Spleen (tissue), 13 donors: ENCODE results near the gene RBMY1B. TPM values are rescaled to one million over a fixed set of nuclear protein-coding genes. Genes with fewer than 3 reads are reported as not detected.
"Not testable (repeated sequence)": the region's sequence is repeated elsewhere in the genome, so short reads cannot be mapped to it uniquely, and the experiment has no call there.

Experiments
- DNase-seq: peaks from one replicate; pipeline ENCODE4 v3.0.0-alpha.2; 2020
- H3K27ac ChIP-seq, 8 donors: fragments of 200-600 bp; sonication (generic) in 7 of 8; 1 replicate in 4 of 8; 2 replicates in 4 of 8; pipeline versions ENCODE4 v1.5.0 to v1.8.0; 2016 to 2021; ENCODE audit warnings: inconsistent platforms in 4 of 8, mild to moderate bottlenecking in 4 of 8, moderate library complexity in 1 of 8
- H3K27me3 ChIP-seq, 7 donors: fragments of 200-600 bp; sonication (generic) in 6 of 7; replicated peaks in 1 of 7; 1 replicate in 4 of 7; 2 replicates in 3 of 7; pipeline versions ENCODE4 v1.5.0 to v1.8.0; 2016 to 2021; ENCODE audit warnings: inconsistent platforms in 3 of 7, mild to moderate bottlenecking in 1 of 7
- H3K36me3 ChIP-seq, 6 donors: fragments of 200-600 bp; sonication (generic) in 5 of 6; 1 replicate in 4 of 6; 2 replicates in 2 of 6; pipeline versions ENCODE4 v1.5.0 to v1.8.0; 2016 to 2021; ENCODE audit warnings: inconsistent platforms in 2 of 6
- H3K4me1 ChIP-seq, 6 donors: fragments of 200-600 bp; sonication (generic) in 5 of 6; 1 replicate in 3 of 6; 2 replicates in 3 of 6; pipeline versions ENCODE4 v1.5.0 to v1.8.0; 2016 to 2021; ENCODE audit warnings: inconsistent platforms in 3 of 6
- H3K4me3 ChIP-seq, 8 donors: fragments of 200-600 bp; sonication (generic) in 7 of 8; 1 replicate in 4 of 8; 2 replicates in 4 of 8; pipeline versions ENCODE4 v1.5.0 to v1.8.0; 2016 to 2021; ENCODE audit warnings: inconsistent platforms in 4 of 8, mild to moderate bottlenecking in 4 of 8, moderate library complexity in 2 of 8
- H3K9me3 ChIP-seq, 8 donors: fragments of 200-600 bp; sonication (generic) in 7 of 8; 1 replicate in 4 of 8; 2 replicates in 4 of 8; pipeline versions ENCODE4 v1.5.0 to v1.8.0; 2016 to 2021; ENCODE audit warnings: inconsistent platforms in 4 of 8
- POLR2A ChIP-seq, 3 donors: fragments of 450-650 bp; IDR thresholded peaks; one replicate each; pipeline ENCODE4 v1.5.1; 2017; ENCODE audit warnings: antibody characterized with exemption in 3 of 3, mild to moderate bottlenecking in 1 of 3
- POLR2AphosphoS5 ChIP-seq, 3 donors: sonication (generic); formaldehyde crosslinking; IDR thresholded peaks; one replicate each; pipeline ENCODE4 v1.5.1; 2017; ENCODE audit warnings: antibody characterized with exemption in 3 of 3
- WGBS, 5 donors: extraction: QIAGEN DNeasy Blood & Tissue Kit in 3 of 5; methylation state at CpG; one replicate each; pipeline versions ENCODE4 v1.1.5 to v1.1.7; 2013 to 2018; 5-methylcytosine and 5-hydroxymethylcytosine counted together
- intact Hi-C: fragments of 100-400 bp; cut with DNase I; formaldehyde crosslinking; loops from one replicate; pipeline ENCODE4 v1.15.0; 2023; ENCODE audit warnings: low total_unique reads
- long read RNA-seq, 2 donors: transcript quantifications; one replicate each; lab custom pipeline, GENCODE V29; 2026
- polyA plus RNA-seq, 3 donors: library from polyadenylated mRNA; stranded (reverse); fragments of 200-250 nt; gene quantifications; one replicate each; pipeline ENCODE4 v1.2.1, GENCODE V29; 2013
- total RNA-seq, 7 donors: library from RNA; depleted of rRNA in 3 of 7; stranded (reverse); fragments of >200 nt in 3 of 7; fragmentation: NEBNext Ultra II Directional in 4 of 7; extraction: Animal tissue kit (Norgen Biotek cat#: 25700) in 4 of 7; gene quantifications; one replicate each; pipeline versions ENCODE4 v1.1.0 to v1.2.1, GENCODE V29; 2016 to 2021
- donor health status: healthy with polysubstance abuse.
- donor health status: DM: no; HTN: no; CAD: no; lungs with moderate emphysema.
- donor health status: DM: no; HTN: no; CAD: no.
- donor health status: Bipolar disorder and iron deficiency.
- donor health status: healthy.
- donor health status: DM: no; HTN: no; CAD: no.
- donor health status: DM: yes; HTN: yes; CAD: no.

RBMY1B gene
- total RNA-seq (not detected), polyA plus RNA-seq (not detected)
- long read RNA-seq, donor 1, result 0 reads
- long read RNA-seq, donor 2, result 0 reads

DNA sequence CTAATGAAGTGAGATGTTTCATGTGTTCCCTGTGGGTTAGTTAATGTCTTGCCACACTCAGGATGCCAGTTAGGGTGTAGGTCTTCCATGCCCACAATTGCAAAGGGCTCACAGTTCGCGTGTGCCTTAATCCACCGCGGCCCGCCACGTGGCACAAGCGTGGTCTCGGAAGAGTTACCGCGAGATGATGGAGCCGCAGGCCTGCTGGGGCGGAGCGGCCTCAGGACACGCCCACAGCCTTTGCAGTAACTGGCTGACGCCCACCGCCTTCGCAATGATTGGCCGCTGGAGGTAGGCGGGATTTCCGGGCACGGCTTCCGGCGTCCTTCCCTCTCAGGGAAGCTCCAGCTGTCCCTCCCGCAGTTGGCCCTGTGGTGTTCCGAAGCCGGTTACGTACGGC, at the start of gene RBMY1B:
Gene RBMY1B, plus strand, starts transcription at position 301 of the 400 bp plus-strand sequence. CDS start 2,013 bp downstream, outside the sequence.
- H3K4me3 ChIP-seq, H3K27ac ChIP-seq, H3K9me3 ChIP-seq, intact Hi-C loops, H3K4me1 ChIP-seq, DNase-seq, H3K36me3 ChIP-seq, H3K27me3 ChIP-seq: not testable (repeated sequence)
- no CpG with 5 or more reads among the region's 28 CpGs for whole genome bisulfite sequencing, 5 donors

DNA sequence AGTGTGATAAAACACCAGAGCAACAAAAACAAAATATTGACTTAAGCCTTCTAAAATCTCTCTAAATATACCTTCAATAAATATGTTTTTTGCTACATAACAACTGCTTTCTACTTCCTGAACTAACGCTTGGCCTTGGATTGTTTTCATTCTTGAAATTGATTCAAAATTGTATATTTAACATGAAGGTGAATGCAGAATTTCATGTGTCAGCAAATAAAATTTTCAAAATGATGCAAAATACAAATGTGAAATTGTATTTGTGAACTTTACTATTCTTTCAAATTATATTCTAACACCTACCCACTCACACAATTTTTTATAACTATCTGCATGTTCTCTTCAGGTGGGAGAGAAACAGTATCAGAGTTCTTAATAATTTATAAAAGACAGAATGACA, 48.2 kb upstream of the RBMY1B start:
- H3K36me3 ChIP-seq, H3K27ac ChIP-seq, H3K4me3 ChIP-seq, H3K27me3 ChIP-seq, intact Hi-C loops, DNase-seq, H3K9me3 ChIP-seq, H3K4me1 ChIP-seq: not testable (repeated sequence)
- WGBS, 5 donors, result 82 to 93% (median 87%) methylated on average over 1 of the region's 1 CpG; no CpG with 5 or more reads in 2 of the 5 donors

DNA sequence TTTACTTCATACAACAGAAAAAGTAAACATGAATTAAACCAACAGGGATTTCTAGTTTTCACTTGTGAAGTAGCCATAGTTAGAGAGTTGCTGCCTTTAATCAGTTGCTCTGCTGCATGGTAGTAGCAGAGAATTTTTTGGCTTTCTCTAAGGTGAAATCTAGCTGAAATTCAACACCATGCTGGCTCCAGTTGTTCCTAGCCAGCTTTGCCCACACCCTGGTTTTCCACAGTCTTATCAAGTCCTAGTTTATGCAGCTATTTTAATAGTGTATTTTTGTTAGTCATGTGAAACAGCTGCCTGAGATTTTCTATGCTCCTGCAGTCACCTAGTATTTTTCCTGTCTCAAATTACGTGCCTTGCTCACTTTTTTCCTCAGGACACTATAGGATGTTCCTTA, 28.2 kb upstream of the RBMY1B start:
- DNase-seq, result no peak
- no peak overlapping the region for H3K4me3 ChIP-seq
- TF ChIP-seq POLR2AphosphoS5 (IDR thresholded peaks at IDR 0.05), result no peak
- no peak for TF ChIP-seq POLR2A (IDR thresholded peaks at IDR 0.05)
- WGBS, 5 donors, result 61 to 71% (median 68%) methylated on average over 1 of the region's 1 CpG; no CpG with 5 or more reads in 2 of the 5 donors
- no peaks in the 10 kb centered on the region for H3K4me1 ChIP-seq
- H3K27ac ChIP-seq, result no peak overlapping the region
- H3K36me3 ChIP-seq, result no peaks in the 10 kb centered on the region
- H3K9me3 ChIP-seq, result no peaks in the 10 kb centered on the region
- intact Hi-C loops, result no loop called here
- H3K27me3 ChIP-seq, result no peaks in the 10 kb centered on the region

DNA sequence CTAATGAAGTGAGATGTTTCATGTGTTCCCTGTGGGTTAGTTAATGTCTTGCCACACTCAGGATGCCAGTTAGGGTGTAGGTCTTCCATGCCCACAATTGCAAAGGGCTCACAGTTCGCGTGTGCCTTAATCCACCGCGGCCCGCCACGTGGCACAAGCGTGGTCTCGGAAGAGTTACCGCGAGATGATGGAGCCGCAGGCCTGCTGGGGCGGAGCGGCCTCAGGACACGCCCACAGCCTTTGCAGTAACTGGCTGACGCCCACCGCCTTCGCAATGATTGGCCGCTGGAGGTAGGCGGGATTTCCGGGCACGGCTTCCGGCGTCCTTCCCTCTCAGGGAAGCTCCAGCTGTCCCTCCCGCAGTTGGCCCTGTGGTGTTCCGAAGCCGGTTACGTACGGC, 23.4 kb downstream of the RBMY1B start, which contains the start of gene RBMY1A1:
Gene RBMY1A1, plus strand, starts transcription at position 301 of the 400 bp plus-strand sequence. CDS start 2,013 bp downstream, outside the sequence.
- H3K4me3 ChIP-seq, H3K4me1 ChIP-seq, H3K27ac ChIP-seq, intact Hi-C loops, H3K27me3 ChIP-seq, DNase-seq, H3K9me3 ChIP-seq, H3K36me3 ChIP-seq: not testable (repeated sequence)
- no CpG with 5 or more reads among the region's 28 CpGs for WGBS, 5 donors

- H3K36me3 ChIP-seq, H3K27me3 ChIP-seq, H3K27ac ChIP-seq, H3K4me1 ChIP-seq, H3K9me3 ChIP-seq, DNase-seq, intact Hi-C loops, H3K4me3 ChIP-seq: not testable (repeated sequence)
- WGBS, 5 donors, result no CpG with 5 or more reads among the region's 5 CpGs
Measured at GRCh38 chrY:21559316-21559984, 48.3 kb downstream of the RBMY1B start.

Other genes starting within 250 kb of the RBMY1B start
- gene RBMY1A1, start 23.5 kb downstream of the RBMY1B start, total RNA-seq, result not detected
- not detected for gene RBMY1A1, start 23.5 kb downstream of the RBMY1B start, polyA plus RNA-seq